ELF-1 (cell line): ENCODE data around the gene VPS37C.
"Not testable (repeated sequence)": the region's sequence is repeated elsewhere in the genome, so short reads cannot be mapped to it uniquely, and the experiment has no call there.

Experiments used
- DNase-seq: peaks from one replicate; pipeline ENCODE4 v3.0.0-alpha.2; 2016; ENCODE audit warnings: low read depth, low spot score

VPS37C gene

DNA sequence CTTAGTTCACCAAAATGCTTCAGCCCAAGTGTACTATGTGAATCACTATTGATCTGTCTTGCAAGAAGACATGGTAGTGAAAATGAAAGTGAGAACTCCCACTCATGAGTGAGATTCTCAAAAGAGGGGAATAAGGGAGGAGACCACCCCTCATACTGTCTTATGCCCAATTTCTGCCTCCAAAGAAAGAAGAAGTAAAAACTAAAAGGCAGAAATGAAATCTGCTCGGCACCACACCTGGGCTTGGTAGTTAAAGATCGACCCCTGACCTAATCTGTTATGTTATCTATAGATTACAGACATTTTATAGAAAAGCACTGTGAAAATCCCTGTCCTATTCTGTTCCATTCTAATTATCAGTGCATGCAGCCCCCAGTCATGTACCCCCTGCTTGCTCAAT is 63.0 kb downstream of the VPS37C start:
- not testable (repeated sequence) for DNase-seq

DNA sequence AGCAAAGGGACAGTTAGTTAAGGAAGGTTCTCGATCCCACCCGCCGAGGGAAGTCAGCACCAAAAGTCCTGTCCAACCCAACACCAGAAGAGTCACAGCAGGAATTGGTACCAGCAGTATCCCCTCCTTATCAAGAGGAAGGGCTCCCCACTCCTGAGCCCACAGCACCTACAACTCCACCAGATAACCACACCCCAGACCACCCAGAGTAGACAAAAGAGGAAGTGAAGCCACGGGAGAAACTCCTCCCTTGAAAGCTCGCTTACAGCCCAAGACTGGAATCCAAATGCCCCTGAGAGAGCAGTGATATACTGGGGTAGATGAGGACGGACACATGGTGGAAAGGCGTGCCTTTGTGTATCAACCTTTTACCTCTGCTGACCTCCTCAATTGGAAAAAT is 66.2 kb downstream of the VPS37C start:
- DNase-seq, result no peak

DNA sequence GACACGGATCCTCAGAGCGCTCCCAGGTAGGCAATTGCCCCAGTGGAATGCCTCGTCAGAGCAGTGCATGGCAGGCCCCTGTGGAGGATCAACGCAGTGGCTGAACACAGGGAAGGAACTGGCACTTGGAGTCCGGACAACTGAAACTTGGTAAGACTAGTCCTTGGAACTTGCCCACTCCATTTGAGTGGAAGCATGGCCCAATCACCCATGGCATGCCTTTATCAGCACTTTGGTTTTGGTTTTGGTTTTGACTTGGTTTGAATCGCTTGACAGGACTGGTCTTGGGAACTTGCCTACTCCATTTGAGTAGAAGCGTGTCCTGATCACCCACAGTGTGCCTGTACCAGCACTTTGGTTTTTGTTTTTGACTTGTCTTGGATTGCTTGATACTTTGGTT is 67.1 kb downstream of the VPS37C start:
- DNase-seq, result not testable (repeated sequence)

DNA sequence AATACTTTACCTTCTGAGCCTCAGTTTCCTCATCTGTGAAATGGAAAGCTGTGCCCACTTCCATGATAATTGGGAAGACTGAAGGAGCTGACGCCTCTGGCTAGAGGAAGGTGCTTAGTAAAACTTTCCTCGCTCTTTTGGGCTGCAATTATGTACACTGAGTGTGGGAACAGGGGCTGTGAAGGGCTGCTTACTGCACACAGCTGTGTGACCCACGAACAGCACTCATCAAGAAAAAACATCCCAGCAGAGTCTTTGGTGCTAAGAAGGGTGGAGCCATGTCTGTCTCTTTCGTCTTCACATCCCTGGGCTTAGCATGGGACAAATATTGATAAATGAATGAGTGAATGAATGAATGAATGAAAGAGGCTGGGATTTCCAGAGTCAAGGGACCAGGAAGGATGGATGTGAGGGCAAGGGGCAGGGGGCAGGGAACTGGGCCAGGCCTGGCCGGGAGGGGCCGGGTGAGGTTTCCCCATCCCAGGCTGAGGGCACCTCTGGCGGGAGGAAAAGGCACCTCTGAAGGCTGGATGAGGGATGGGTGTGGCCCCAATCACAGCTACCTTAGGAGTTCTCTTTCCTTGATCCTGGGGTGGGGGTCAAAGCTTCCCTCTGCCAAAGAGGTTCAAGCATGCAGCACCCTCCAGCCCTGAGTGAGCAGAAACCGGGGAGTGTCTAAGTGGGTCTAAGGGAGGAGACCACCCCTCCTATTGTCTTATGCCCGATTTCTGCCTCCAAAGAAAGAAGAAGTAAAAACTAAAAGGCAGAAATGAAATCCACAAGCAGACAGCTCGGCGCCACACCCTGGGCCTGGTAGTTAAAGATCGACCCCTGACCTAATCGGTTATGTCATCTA is 68.1 kb downstream of the VPS37C start:
- no peak for DNase-seq

DNA sequence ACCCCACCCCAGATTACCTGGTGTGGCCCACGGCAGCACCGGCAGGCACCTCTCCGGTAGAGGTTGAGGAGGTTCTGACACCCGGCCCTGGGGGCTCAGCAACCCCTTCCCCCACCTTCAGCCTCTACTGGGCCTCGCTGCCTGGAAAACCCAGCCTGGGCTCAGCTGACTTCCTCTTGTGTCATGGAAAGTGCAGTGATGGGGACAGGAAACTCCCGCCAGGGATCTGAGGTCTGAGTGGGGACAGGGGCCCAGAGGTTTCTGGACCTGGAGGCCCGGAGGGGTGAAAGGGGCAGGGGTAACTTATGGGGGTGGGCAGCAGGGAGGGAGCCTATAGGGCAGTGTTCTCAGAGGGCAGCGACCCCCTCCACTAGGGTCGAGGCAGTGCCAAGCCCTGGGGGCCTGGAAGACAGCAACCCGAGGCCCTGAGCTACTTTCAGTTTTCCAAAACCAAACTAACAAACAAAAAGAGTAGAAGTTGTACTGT is 68.9 kb downstream of the VPS37C start:
- no peak for DNase-seq

DNA sequence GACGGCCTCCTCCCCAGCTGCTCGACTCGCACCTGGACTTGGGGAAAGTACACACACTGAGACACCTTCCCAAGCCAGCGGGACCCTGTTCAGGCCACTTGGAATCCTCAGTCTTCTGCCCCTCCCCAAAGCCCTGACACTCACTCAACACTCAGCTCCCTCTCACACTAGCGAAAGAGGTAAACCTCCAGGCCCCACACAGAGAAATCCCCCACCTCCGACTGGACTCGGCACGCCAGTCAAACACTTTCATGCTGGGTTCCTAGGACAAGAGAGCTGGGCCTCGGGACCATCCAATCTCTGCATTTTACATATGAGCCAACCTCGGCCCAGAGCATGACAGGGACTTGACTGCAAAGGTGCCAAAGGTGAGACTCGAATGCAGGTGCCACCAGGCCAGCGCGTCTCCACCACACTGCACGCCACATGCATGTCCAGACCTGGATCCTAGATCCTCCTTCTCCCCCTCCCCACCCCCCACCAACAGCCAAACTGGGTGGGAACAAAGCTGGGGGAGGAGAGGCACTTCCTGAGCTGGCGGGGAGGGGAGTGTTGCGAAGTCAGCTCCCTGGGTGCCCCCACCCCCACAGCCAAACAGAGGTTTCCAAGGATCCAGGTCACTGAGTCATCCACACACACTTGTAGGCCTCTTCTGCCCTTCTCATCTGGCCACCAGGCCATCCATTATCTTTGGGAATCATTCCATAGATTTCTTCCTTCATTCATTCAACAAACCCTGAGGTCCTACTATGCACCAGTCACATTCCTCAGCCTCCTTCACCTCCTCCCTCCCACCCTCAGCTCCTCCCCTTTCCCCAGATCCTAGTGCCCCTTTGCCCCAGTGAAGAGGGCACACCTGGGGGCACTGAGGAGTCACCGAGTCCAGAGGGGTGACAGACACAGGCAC is 69.6 kb downstream of the VPS37C start:
- peak; percentile 30 for DNase-seq

DNA sequence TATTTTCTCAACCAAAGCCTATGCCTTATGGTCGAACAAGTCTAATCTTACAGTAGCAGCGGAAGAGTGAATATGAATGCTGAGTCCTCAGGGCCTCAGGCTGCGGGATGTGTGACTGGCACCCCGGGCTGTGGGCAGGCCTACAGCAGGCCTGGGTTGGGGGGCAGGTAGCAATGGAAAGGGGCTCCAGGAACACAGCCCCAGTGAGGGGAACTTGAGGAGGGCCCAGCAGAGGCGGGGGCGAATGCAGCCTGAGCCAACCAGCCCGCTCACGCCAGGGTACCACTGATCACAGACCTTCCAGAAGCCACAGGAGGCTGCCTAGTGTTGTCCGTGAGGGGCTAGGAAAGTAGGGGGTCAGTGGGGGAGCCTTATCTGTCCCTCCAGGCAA is 70.2 kb downstream of the VPS37C start:
- DNase-seq, result no peak

DNA sequence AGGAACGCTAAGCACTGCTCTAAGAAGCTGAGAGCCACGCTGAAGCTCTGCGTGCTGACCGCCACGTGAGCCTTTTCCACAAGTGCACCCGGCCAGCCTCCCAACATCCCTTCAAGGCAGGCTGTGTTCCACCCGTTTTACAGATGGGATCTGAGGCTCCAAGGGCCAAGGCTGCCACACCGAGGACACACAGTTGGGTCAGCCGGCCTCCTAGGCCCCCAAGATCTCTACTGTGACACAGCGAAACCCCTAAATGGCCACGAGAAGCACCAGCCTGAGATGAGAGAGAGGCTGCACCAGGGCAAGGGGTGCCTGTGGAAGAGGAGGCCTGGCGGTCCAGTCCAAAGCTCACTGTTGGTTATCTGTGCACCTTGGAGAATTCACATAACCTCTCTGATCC is 70.7 kb downstream of the VPS37C start:
- no peak for DNase-seq

DNA sequence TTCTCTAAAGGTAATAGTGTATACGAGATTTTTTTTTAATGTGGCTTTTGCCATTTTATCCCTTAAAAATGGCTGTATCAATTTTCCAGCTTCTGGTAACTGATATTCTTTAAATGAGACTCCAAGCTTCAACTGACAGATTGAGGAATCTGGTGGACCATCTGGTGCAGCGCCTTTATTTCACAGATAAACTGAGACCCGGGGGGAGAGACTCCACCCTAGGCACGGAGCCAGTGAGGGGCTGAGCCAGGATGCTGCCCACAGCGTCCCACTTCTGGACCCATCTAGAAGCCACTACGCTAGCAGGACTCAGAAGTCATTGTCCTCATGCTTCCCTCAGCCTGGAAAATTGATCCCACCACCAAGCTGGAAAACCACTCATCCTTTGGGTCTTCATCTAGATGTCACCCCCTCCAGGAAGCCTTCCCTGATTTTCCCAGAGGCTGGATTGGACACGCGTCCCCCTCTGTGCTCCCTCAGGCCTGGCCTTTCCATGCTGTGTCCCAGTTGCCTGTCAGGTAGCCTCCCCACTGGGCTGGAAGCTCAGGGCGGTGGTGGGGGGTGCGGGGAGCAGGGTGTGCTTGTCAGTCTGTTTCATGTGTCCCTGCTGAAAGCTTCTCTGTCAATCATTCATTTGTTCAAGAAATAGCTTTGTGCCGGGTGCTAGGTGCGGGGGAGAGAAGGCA is 71.3 kb downstream of the VPS37C start:
- no peak for DNase-seq

DNA sequence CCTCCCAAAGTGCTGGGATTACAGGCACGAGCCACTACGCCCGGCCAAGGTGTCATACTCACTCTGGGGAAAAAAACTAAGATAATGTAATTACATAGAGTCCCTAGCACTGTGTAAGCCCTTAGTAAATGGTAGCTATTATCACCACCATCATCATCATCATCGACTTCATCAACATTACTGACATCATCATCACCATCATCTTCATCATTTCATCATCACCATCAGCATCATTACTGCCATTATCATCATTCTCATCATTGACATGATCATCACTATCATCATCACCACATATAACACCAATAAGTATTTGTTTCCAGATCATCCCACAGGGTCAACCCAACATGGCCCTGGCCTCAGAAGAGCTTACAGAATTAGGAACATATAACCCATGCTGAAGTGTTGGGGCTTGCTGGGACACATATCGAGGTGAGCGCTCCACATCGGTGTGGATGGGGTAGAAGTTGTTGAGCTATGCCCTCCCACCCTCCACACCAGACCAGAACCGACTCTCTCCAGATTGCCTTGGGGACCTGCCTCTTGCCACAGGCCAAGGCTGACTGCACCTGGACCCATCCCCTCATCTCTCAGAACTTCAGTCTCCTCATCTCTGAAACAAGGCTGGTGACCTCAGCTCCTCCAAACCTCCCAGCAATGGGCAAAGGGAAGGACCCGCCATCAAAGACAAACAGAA is 73.7 kb downstream of the VPS37C start:
- DNase-seq, result no peak

DNA sequence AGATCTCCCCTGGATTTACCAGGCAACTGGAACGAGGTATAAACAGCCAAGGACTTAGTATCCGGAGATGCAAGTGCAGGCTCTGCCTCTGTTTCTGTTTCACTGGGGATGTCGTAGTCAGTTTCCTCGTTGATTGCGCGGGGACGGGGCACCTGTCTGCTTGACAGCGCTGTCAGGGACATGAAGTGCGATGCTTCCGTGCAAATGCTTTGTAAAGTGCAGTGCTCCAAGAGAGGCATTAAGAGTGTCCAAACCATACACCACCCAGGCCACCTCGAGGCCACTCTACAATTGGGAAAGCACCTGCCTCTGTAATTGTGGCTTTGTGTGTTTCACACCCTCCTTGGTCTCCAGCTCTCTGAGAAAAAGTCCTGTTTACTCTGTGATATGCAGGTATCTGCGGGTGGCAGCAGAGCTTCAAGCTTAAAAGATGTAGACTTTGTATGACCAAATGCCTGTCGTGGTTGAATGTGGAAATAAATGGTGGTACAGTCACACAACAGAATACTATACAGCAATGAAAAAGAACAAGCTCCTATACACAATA is 77.6 kb downstream of the VPS37C start:
- no peak for DNase-seq

DNA sequence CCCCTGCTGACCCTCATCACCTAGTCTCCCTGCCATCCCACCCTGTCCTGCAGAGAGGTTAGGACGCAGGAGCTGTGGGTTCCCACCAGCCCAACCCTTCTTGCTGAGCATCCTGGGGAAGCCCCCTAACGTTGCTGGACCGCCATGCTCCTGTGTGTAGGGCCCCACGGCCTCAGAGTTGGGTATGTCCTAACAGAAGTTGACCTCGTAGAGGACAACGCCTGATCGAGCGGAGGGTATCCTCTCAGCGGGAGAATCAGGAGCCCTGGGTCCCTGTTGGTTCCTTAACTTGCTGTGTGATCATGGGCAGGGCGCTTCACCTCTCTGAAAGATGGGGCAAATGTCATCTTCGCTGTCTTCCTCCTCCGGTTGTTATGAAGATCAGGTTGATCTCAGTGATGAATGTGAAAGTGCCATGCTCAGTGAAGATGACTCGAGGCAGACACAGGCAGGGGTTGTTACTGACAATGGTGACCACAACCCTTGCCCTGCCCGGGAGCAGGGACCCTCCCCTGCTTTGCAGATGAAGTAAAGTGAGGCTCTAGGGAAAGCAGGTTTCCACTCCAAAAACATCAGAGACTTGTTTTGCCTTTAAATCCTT is 78.2 kb downstream of the VPS37C start:
- DNase-seq, result no peak

DNA sequence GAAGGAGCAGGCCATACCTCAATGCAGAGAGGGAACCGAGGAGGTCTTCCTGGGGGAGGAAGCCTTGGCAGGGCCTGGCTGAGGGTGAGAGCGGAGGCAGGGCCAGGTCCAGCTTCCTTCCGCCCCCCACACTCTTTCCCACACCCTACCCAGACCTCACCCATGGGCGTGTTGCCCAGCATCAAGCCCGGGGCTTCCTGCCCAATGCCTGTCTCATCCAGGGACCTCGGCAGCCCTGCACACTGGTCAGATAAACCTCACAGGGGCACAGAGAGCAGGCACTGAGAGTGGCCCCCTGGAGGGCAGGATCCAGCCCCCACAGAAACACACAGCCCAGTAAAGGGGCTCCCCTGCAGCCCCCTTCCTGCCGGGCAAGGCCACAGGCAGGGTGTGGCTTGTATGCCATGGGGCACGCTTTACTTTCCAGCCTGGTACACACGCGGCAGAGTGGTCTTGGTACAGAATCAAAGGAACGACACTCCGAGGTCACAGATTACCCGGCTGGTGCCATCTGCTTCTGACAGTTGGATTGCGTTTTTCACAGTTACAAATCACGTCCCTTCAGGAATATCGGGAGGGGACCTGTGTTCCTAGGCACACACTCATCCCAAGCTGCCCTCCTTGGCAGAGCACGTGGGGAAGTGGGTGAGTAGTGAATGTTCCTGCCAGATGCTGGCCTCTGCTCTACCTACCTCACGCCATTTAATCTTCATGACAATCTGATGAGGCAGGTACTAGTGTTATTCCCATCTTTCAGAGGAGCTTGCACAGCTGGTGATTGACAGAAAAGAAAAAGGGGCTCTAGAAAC is 79.0 kb downstream of the VPS37C start:
- no peak for DNase-seq

DNA sequence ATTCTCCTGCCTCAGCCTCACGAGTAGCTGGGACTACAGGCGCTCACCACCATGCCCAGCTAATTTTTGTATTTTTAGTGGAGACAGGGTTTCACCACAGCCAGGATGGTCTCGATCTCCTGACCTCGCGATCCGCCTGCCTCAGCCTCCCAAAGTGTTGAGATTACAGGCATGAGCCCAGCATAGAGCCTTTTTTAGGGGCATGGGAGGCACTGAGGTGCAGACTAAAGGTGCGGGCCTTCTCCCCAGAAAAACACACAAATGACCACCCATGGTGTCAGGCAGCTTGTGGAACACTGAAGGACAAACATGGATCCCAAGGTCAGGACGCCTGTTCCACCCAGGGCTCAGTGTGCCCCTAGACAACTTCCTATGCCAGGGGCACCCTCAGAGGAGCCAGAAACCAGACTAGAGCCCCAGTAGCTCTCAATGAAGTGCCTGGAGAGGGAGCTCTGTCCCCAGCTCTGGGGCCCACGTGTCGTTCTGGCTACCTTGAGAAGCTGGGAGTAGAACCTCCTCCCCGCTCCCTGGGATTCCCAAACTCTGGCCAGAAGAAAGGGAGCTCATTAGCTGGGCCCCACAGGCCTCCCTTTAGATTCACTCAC is 80.1 kb downstream of the VPS37C start:
- DNase-seq, result no peak

DNA sequence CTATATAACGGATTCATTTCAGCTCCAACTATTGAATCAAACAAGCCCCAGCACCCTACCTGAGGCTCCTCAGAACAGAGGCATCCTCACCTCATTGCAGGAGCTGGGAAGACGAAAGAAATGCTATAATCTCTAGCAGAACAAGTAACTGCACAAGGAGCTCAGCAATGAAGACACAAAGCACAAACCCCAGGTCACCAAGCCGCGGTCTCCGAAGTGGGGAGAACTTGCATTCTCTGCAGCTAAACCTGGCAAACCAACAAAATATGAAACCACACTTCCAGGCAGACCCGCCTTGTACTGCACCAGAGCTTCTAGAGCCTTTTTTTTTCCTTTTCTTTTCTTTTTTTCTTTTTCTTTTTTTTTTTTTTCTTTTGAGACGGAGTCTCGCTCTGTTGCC is 80.7 kb downstream of the VPS37C start:
- DNase-seq, result no peak
